OCI-LY7 (cell line): ENCODE measurements around the gene MGMT.

Source experiments
- CTCF ChIP-seq: fragments of 200-600 bp; sonication (generic); conservative IDR thresholded peaks from 2 replicates; pipeline ENCODE4 v1.5.1; 2014; ENCODE audit warnings: mild to moderate bottlenecking, antibody characterized with exemption, low read length, moderate library complexity, mixed read lengths
- EZH2phosphoT487 ChIP-seq: fragments of 200-600 bp; sonication (generic); IDR thresholded peaks from 2 replicates; pipeline ENCODE4 v1.6.1; 2018; ENCODE audit warnings: low read depth, borderline replicate concordance, mild to moderate bottlenecking, mixed run types, antibody characterized with exemption, low read length, moderate library complexity, mixed read lengths

- no peak for TF ChIP-seq CTCF
- TF ChIP-seq EZH2phosphoT487 = no peak
Measured at GRCh38 chr10:129660569-129660968, 193.5 kb downstream of the MGMT start.
